22Rv1 (cell line): ENCODE data around the gene HS2ST1.

Experiments
- H3K27ac ChIP-seq: fragments of 450-650 bp; 2 replicates; pipeline ENCODE4 v1.5.1; 2017
- CTCF ChIP-seq: fragments of 450-650 bp; IDR thresholded peaks from 2 replicates; pipeline ENCODE4 v1.5.1; 2017; ENCODE audit warnings: mild to moderate bottlenecking
- ZFX ChIP-seq: fragments of 450-650 bp; IDR thresholded peaks from 2 replicates; pipeline ENCODE4 v1.6.1; 2017; ENCODE audit warnings: antibody characterized with exemption, borderline replicate concordance

Gene HS2ST1

GRCh38 chr1:86925742-86926141 lies 11.3 kb downstream of the HS2ST1 start:
- TF ChIP-seq ZFX: no peak
- TF ChIP-seq CTCF: no peak
- no peak overlapping the region for H3K27ac ChIP-seq

GRCh38 chr1:86926883-86927282 lies 12.4 kb downstream of the HS2ST1 start:
- TF ChIP-seq CTCF: no peak
- no peak for TF ChIP-seq ZFX
- no peak overlapping the region for H3K27ac ChIP-seq

- no peak for TF ChIP-seq ZFX
- no peak for TF ChIP-seq CTCF
- H3K27ac ChIP-seq: no peak overlapping the region
These were observed 14.4 kb downstream of the HS2ST1 start for GRCh38 chr1:86928819-86929218.

- no peak overlapping the region for H3K27ac ChIP-seq
- TF ChIP-seq ZFX (no peak), CTCF (no peak)
These were observed 18.6 kb downstream of the HS2ST1 start for GRCh38 chr1:86933051-86933450.

- no peak for TF ChIP-seq ZFX
- no peak for TF ChIP-seq CTCF
- no peak overlapping the region for H3K27ac ChIP-seq
These were observed 19.3 kb downstream of the HS2ST1 start for GRCh38 chr1:86933562-86934377.

- no peak overlapping the region for H3K27ac ChIP-seq
These were observed 24.0 kb downstream of the HS2ST1 start for GRCh38 chr1:86938450-86938849.

More at GRCh38 chr1:86938450-86938849, 24.0 kb downstream of the HS2ST1 start:
- TF ChIP-seq CTCF (no peak), ZFX (no peak)
